Breast epithelium (tissue), 4 donors: ENCODE data around the gene DNAAF8. TPM values are rescaled to one million over a fixed set of nuclear protein-coding genes. Genes with fewer than 3 reads are reported as not detected.

ENCODE experiments used
- DNase-seq, 2 donors: peaks; one replicate each; pipeline ENCODE4 v3.0.0-alpha.2; 2019; ENCODE audit warnings: low spot score in 2 of 2
- H3K27ac ChIP-seq, 2 donors: fragments of 200-600 bp; sonication (generic) in 1 of 2; one replicate each; pipeline ENCODE4 v1.5.1; 2016 to 2019; ENCODE audit warnings: mild to moderate bottlenecking in 1 of 2
- H3K27me3 ChIP-seq, 2 donors: fragments of 200-600 bp; sonication (generic) in 1 of 2; one replicate each; pipeline versions ENCODE4 v1.5.1 to v1.6.0; 2017 to 2019; ENCODE audit warnings: control low read depth in 1 of 2, mild to moderate bottlenecking in 1 of 2
- H3K36me3 ChIP-seq: fragments of 200-600 bp; one replicate; pipeline ENCODE4 v1.5.1; 2019
- H3K4me1 ChIP-seq, 2 donors: fragments of 200-600 bp; sonication (generic); one replicate each; pipeline ENCODE4 v1.5.1; 2016 to 2019; ENCODE audit warnings: control low read depth in 1 of 2
- H3K4me3 ChIP-seq, 3 donors: fragments of 200-600 bp; sonication (generic); 1 replicate in 2 of 3; 2 replicates in 1 of 3; pipeline ENCODE4 v1.5.1; 2016 to 2019; ENCODE audit warnings: mild to moderate bottlenecking in 3 of 3, moderate library complexity in 2 of 3
- H3K9me3 ChIP-seq, 2 donors: fragments of 200-600 bp; sonication (generic) in 1 of 2; one replicate each; pipeline ENCODE4 v1.5.1; 2016 to 2019; ENCODE audit warnings: control low read depth in 1 of 2
- CTCF ChIP-seq, 3 donors: fragments of 450-650 bp; IDR thresholded peaks; one replicate each; pipeline ENCODE4 v1.5.1; 2016 to 2017; ENCODE audit warnings: antibody characterized with exemption in 3 of 3, mild to moderate bottlenecking in 3 of 3, moderate library complexity in 3 of 3
- POLR2A ChIP-seq: fragments of 450-650 bp; IDR thresholded peaks from one replicate; pipeline ENCODE4 v1.6.1; 2016; ENCODE audit warnings: antibody characterized with exemption, mild to moderate bottlenecking, moderate library complexity
- POLR2AphosphoS5 ChIP-seq, 3 donors: sonication (generic); formaldehyde crosslinking; IDR thresholded peaks; one replicate each; pipeline ENCODE4 v1.6.1; 2017; ENCODE audit warnings: antibody characterized with exemption in 3 of 3
- intact Hi-C: fragments of 100-400 bp; cut with DNase I; formaldehyde crosslinking; loops from one replicate; pipeline ENCODE4 v1.15.1; 2023; ENCODE audit warnings: low total_unique reads
- total RNA-seq, 3 donors: library from RNA; depleted of rRNA; stranded (reverse); fragments of >200 nt; gene quantifications; one replicate each; pipeline ENCODE4 v1.1.0, GENCODE V29; 2016

DNAAF8 gene
- total RNA-seq, 3 donors from 2014 or later = 1.3 to 2.3 (median 1.8) TPM

- no peak for DNase-seq
- no peaks in the 10 kb centered on the region for H3K4me1 ChIP-seq
- intact Hi-C loops = no loop called here
- no peaks in the 10 kb centered on the region for H3K9me3 ChIP-seq
- H3K27ac ChIP-seq = no peak overlapping the region
- no peak overlapping the region for H3K4me3 ChIP-seq
- no peaks in the 10 kb centered on the region for H3K36me3 ChIP-seq
- TF ChIP-seq POLR2A = no peak
- no peak for TF ChIP-seq CTCF (IDR thresholded peaks at IDR 0.05)
- no peak for TF ChIP-seq POLR2AphosphoS5 (IDR thresholded peaks at IDR 0.05)
- no peaks in the 10 kb centered on the region for H3K27me3 ChIP-seq
These were observed 29.8 kb upstream of the DNAAF8 start for GRCh38 chr16:4704491-4704890.

- DNase-seq = no peak
- Histone ChIP-seq H3K27me3 (no peaks in the 10 kb centered on the region), H3K27ac (no peak overlapping the region)
These were observed 29.4 kb upstream of the DNAAF8 start for GRCh38 chr16:4704913-4705312.

GRCh38 chr16:4706871-4707270 lies 27.5 kb upstream of the DNAAF8 start:
- no peaks in the 10 kb centered on the region for H3K27me3 ChIP-seq
- intact Hi-C loops = no loop called here
- H3K4me1 ChIP-seq = no peaks in the 10 kb centered on the region
- no peaks in the 10 kb centered on the region for H3K9me3 ChIP-seq
- no peak overlapping the region for H3K4me3 ChIP-seq
- H3K27ac ChIP-seq = no peak overlapping the region
- no peak for DNase-seq
- TF ChIP-seq CTCF (IDR thresholded peaks at IDR 0.05) (no peak), POLR2A (no peak), POLR2AphosphoS5 (IDR thresholded peaks at IDR 0.05) (no peak)
- H3K36me3 ChIP-seq = no peaks in the 10 kb centered on the region

More at GRCh38 chr16:4704913-4705312, 29.4 kb upstream of the DNAAF8 start:
- TF ChIP-seq POLR2A (no peak), CTCF (IDR thresholded peaks at IDR 0.05) (no peak), POLR2AphosphoS5 (IDR thresholded peaks at IDR 0.05) (no peak)
- Histone ChIP-seq H3K4me3 (no peak overlapping the region), H3K36me3 (no peaks in the 10 kb centered on the region), H3K4me1 (no peaks in the 10 kb centered on the region), H3K9me3 (no peaks in the 10 kb centered on the region)
- intact Hi-C loops = no loop called here

GRCh38 chr16:4709481-4709880 lies 24.9 kb upstream of the DNAAF8 start:
- Histone ChIP-seq H3K27me3 (no peaks in the 10 kb centered on the region), H3K4me1 (no peaks in the 10 kb centered on the region), H3K9me3 (no peaks in the 10 kb centered on the region), H3K4me3 (no peak overlapping the region), H3K36me3 (peaks cover 5% of the 10 kb centered on the region), H3K27ac (no peak overlapping the region)
- TF ChIP-seq POLR2AphosphoS5 (IDR thresholded peaks at IDR 0.05) (no peak), POLR2A (no peak), CTCF (IDR thresholded peaks at IDR 0.05) (no peak)
- intact Hi-C loops = no loop called here
- no peak for DNase-seq

- Histone ChIP-seq H3K4me1 (no peaks in the 10 kb centered on the region), H3K9me3 (no peaks in the 10 kb centered on the region), H3K36me3 (peaks cover 5% of the 10 kb centered on the region), H3K27me3 (no peaks in the 10 kb centered on the region), H3K27ac (no peak overlapping the region), H3K4me3 (no peak overlapping the region)
- TF ChIP-seq CTCF (IDR thresholded peaks at IDR 0.05) = no peak
- TF ChIP-seq POLR2A = no peak
- TF ChIP-seq POLR2AphosphoS5 (IDR thresholded peaks at IDR 0.05) = no peak
- DNase-seq = no peak
- intact Hi-C loops = no loop called here
These were observed 20.5 kb upstream of the DNAAF8 start for GRCh38 chr16:4713663-4714501.
